Muscle of leg (tissue), 11 donors: ENCODE results near the gene FAM181A. TPM values are rescaled to one million over a fixed set of nuclear protein-coding genes. Genes with fewer than 3 reads are reported as not detected.

Source experiments
- DNase-seq: peaks from one replicate; pipeline ENCODE4 v3.0.0; 2013
- H3K27ac ChIP-seq: one replicate; pipeline ENCODE4 v1.5.1; 2013; ENCODE audit warnings: mild to moderate bottlenecking, low read length, control low read depth
- H3K27me3 ChIP-seq: one replicate; pipeline ENCODE4 v1.6.1; 2013; ENCODE audit warnings: low read length; ENCODE audit not compliant: control insufficient read depth, insufficient read depth
- H3K36me3 ChIP-seq: one replicate; pipeline ENCODE4 v1.6.1; 2013; ENCODE audit warnings: low read length; ENCODE audit not compliant: control insufficient read depth, insufficient read depth
- H3K4me1 ChIP-seq: one replicate; pipeline ENCODE4 v1.6.1; 2013; ENCODE audit warnings: low read length; ENCODE audit not compliant: control insufficient read depth, insufficient read depth
- H3K4me3 ChIP-seq: one replicate; pipeline ENCODE4 v1.5.1; 2013; ENCODE audit warnings: low read length, control low read depth
- H3K9me3 ChIP-seq: replicated peaks from 2 replicates; pipeline ENCODE4 v1.6.1; 2013; ENCODE audit warnings: low read depth, low read length; ENCODE audit not compliant: control insufficient read depth
- WGBS: methylation state at CpG from one replicate; pipeline ENCODE4 v1.1.5; 2013; ENCODE audit warnings: missing lambda C conversion rate; ENCODE audit not compliant: insufficient coverage; 5-methylcytosine and 5-hydroxymethylcytosine counted together
- polyA plus RNA-seq, 8 donors: library from polyadenylated mRNA; unstranded; fragments of 120-200 nt; gene quantifications; one replicate each; pipeline versions ENCODE4 v1.2.1 to v1.2.3, GENCODE V29; 2013; ENCODE audit warnings: inconsistent platforms in 1 of 8, low replicate concordance in 1 of 8; ENCODE audit not compliant: insufficient read length in 8 of 8, insufficient read depth in 1 of 8
- total RNA-seq: library from RNA; stranded (reverse); fragments of 120-200 nt; gene quantifications from one replicate; pipeline ENCODE4 v1.2.4, GENCODE V29; 2013

FAM181A gene
- total and polyA plus RNA-seq, 9 donors = 0.10 to 0.15 TPM; not detected in 7

GRCh38 chr14:93929048-93929535 lies 1.9 kb downstream of the FAM181A start:
- no peak for DNase-seq
- 73% methylated on average over 8 of the region's 13 CpGs for WGBS
- H3K4me1 ChIP-seq = peaks cover 30% of the 10 kb centered on the region
- no peak overlapping the region for H3K27ac ChIP-seq
- H3K9me3 ChIP-seq = no peaks in the 10 kb centered on the region
- H3K4me3 ChIP-seq = no peak overlapping the region
- no peaks in the 10 kb centered on the region for H3K27me3 ChIP-seq
- peaks cover 18% of the 10 kb centered on the region for H3K36me3 ChIP-seq

GRCh38 chr14:93929657-93930056 lies 2.5 kb downstream of the FAM181A start:
- Histone ChIP-seq H3K27me3 (no peaks in the 10 kb centered on the region), H3K4me3 (no peak overlapping the region), H3K36me3 (peaks cover 23% of the 10 kb centered on the region), H3K27ac (no peak overlapping the region), H3K9me3 (no peaks in the 10 kb centered on the region), H3K4me1 (peaks cover 30% of the 10 kb centered on the region)
- 82% methylated on average over 11 of the region's 11 CpGs for WGBS
- no peak for DNase-seq

GRCh38 chr14:93930296-93930988 lies 3.3 kb downstream of the FAM181A start:
- Histone ChIP-seq H3K36me3 (peaks cover 30% of the 10 kb centered on the region), H3K4me3 (no peak overlapping the region), H3K4me1 (peaks cover 30% of the 10 kb centered on the region), H3K27me3 (peaks cover 1% of the 10 kb centered on the region), H3K9me3 (no peaks in the 10 kb centered on the region), H3K27ac (no peak overlapping the region)
- WGBS = 80% methylated on average over 6 of the region's 8 CpGs
- no peak for DNase-seq

- H3K27ac ChIP-seq = no peak overlapping the region
- H3K4me3 ChIP-seq = no peak overlapping the region
- H3K9me3 ChIP-seq = no peaks in the 10 kb centered on the region
- H3K4me1 ChIP-seq = peaks cover 30% of the 10 kb centered on the region
- H3K36me3 ChIP-seq = peaks cover 35% of the 10 kb centered on the region
- WGBS = 94% methylated on average over 2 of the region's 4 CpGs
- H3K27me3 ChIP-seq = peaks cover 2% of the 10 kb centered on the region
- no peak for DNase-seq
These were observed 3.8 kb downstream of the FAM181A start for GRCh38 chr14:93930989-93931307.

GRCh38 chr14:93932642-93933041 lies 5.5 kb downstream of the FAM181A start:
- WGBS = 92% methylated on average over 3 of the region's 4 CpGs
- Histone ChIP-seq H3K4me3 (no peak overlapping the region), H3K27me3 (peaks cover 6% of the 10 kb centered on the region), H3K27ac (no peak overlapping the region), H3K9me3 (no peaks in the 10 kb centered on the region), H3K4me1 (peaks cover 14% of the 10 kb centered on the region), H3K36me3 (peaks cover 52% of the 10 kb centered on the region)
- no peak for DNase-seq

GRCh38 chr14:93935213-93935612 lies 8.1 kb downstream of the FAM181A start:
- no peak for DNase-seq
- H3K9me3 ChIP-seq = no peaks in the 10 kb centered on the region
- no peak overlapping the region for H3K27ac ChIP-seq
- peaks cover 5% of the 10 kb centered on the region for H3K4me1 ChIP-seq
- peaks cover 26% of the 10 kb centered on the region for H3K27me3 ChIP-seq
- H3K36me3 ChIP-seq = peaks cover 65% of the 10 kb centered on the region
- 38% methylated on average over 4 of the region's 8 CpGs for WGBS
- no peak overlapping the region for H3K4me3 ChIP-seq

GRCh38 chr14:93936245-93936644 lies 9.1 kb downstream of the FAM181A start:
- Histone ChIP-seq H3K27ac (no peak overlapping the region), H3K4me1 (peaks cover 16% of the 10 kb centered on the region), H3K4me3 (no peak overlapping the region), H3K9me3 (no peaks in the 10 kb centered on the region), H3K36me3 (peaks cover 68% of the 10 kb centered on the region), H3K27me3 (peaks cover 26% of the 10 kb centered on the region)
- DNase-seq = no peak
- whole genome bisulfite sequencing = 0% methylated on average over 2 of the region's 5 CpGs

GRCh38 chr14:93936926-93937325 lies 9.8 kb downstream of the FAM181A start:
- DNase-seq = no peak
- Histone ChIP-seq H3K27me3 (peaks cover 26% of the 10 kb centered on the region), H3K9me3 (no peaks in the 10 kb centered on the region), H3K4me3 (no peak overlapping the region), H3K36me3 (peaks cover 62% of the 10 kb centered on the region), H3K4me1 (peaks cover 23% of the 10 kb centered on the region), H3K27ac (no peak overlapping the region)
- WGBS = 76% methylated on average over 5 of the region's 6 CpGs

- H3K27ac ChIP-seq = no peak overlapping the region
These were observed 10.4 kb downstream of the FAM181A start for GRCh38 chr14:93937519-93937918.

GRCh38 chr14:93938751-93939303 lies 11.7 kb downstream of the FAM181A start:
- no peak for DNase-seq
- 32% methylated on average over 46 of the region's 46 CpGs for WGBS
- no peak overlapping the region for H3K4me3 ChIP-seq
- H3K36me3 ChIP-seq = peaks cover 63% of the 10 kb centered on the region
- H3K4me1 ChIP-seq = peaks cover 41% of the 10 kb centered on the region
- no peaks in the 10 kb centered on the region for H3K9me3 ChIP-seq
- H3K27ac ChIP-seq = no peak overlapping the region
- peaks cover 26% of the 10 kb centered on the region for H3K27me3 ChIP-seq

More at GRCh38 chr14:93937519-93937918, 10.4 kb downstream of the FAM181A start:
- DNase-seq = no peak
- peaks cover 26% of the 10 kb centered on the region for H3K27me3 ChIP-seq
- H3K4me1 ChIP-seq = peaks cover 28% of the 10 kb centered on the region
- H3K36me3 ChIP-seq = peaks cover 65% of the 10 kb centered on the region
- no peaks in the 10 kb centered on the region for H3K9me3 ChIP-seq
- no peak overlapping the region for H3K4me3 ChIP-seq
- WGBS = 79% methylated on average over 13 of the region's 13 CpGs
